Heart left ventricle (tissue), 16 donors: Measurements from ENCODE around the gene EEF1A2. TPM values are rescaled to one million over a fixed set of nuclear protein-coding genes. Genes with fewer than 3 reads are reported as not detected.

Experiments used
- ATAC-seq, 4 donors: fragments of 200-7000 bp; cut with Tn5 transposase; one replicate each; pipeline ENCODE4 v1.9.1; 2020 to 2022; ENCODE audit warnings: moderate library complexity in 4 of 4, mild to moderate bottlenecking in 3 of 4, moderate number of reproducible peaks in 1 of 4
- DNase-seq, 5 donors: peaks; one replicate each; pipeline ENCODE4 v3.0.0-alpha.2; 2020
- H3K27ac ChIP-seq, 12 donors: fragments of 200-600 bp; sonication (generic) in 4 of 12; one replicate each; pipeline versions ENCODE4 v1.5.0 to v1.8.0; 2016 to 2022; ENCODE audit warnings: mild to moderate bottlenecking in 2 of 12
- H3K27me3 ChIP-seq, 9 donors: fragments of 200-600 bp; sonication (generic) in 2 of 9; one replicate each; pipeline versions ENCODE4 v1.5.1 to v1.8.0; 2016 to 2022; ENCODE audit warnings: mild to moderate bottlenecking in 3 of 9
- H3K36me3 ChIP-seq, 9 donors: fragments of 200-600 bp; sonication (generic) in 2 of 9; one replicate each; pipeline versions ENCODE4 v1.5.0 to v1.8.0; 2018 to 2022; ENCODE audit warnings: mild to moderate bottlenecking in 2 of 9
- H3K4me1 ChIP-seq, 12 donors: fragments of 200-600 bp; sonication (generic) in 4 of 12; one replicate each; pipeline versions ENCODE4 v1.5.0 to v1.8.0; 2016 to 2022; ENCODE audit warnings: mild to moderate bottlenecking in 3 of 12
- H3K4me3 ChIP-seq, 12 donors: fragments of 200-600 bp; sonication (generic) in 4 of 12; one replicate each; pipeline versions ENCODE4 v1.5.0 to v1.8.0; 2017 to 2022; ENCODE audit warnings: mild to moderate bottlenecking in 9 of 12, moderate library complexity in 4 of 12
- H3K9me3 ChIP-seq, 12 donors: fragments of 200-600 bp; sonication (generic) in 4 of 12; one replicate each; pipeline versions ENCODE4 v1.5.0 to v1.8.0; 2016 to 2022; ENCODE audit warnings: mild to moderate bottlenecking in 1 of 12
- POLR2A ChIP-seq, 2 donors: fragments of 450-650 bp; IDR thresholded peaks; one replicate each; pipeline ENCODE4 v1.6.1; 2017; ENCODE audit warnings: antibody characterized with exemption in 2 of 2, mild to moderate bottlenecking in 2 of 2, moderate library complexity in 2 of 2
- WGBS, 4 donors: extraction: QIAGEN DNeasy Blood & Tissue Kit in 2 of 4; methylation state at CpG; one replicate each; pipeline versions ENCODE4 v1.1.5 to v1.1.7; 2013 to 2018; 5-methylcytosine and 5-hydroxymethylcytosine counted together
- intact Hi-C, 10 donors: fragments of 100-400 bp; cut with DNase I; formaldehyde crosslinking; loops; one replicate each; pipeline versions ENCODE4 v1.11.1 to v1.14.2; 2022
- polyA plus RNA-seq, 2 donors: library from polyadenylated mRNA; stranded (reverse); fragments of 200-250 nt; gene quantifications; one replicate each; pipeline ENCODE4 v1.2.3, GENCODE V29; 2013
- total RNA-seq, 9 donors: library from RNA; depleted of rRNA in 2 of 9; stranded (reverse); fragments of >200 nt in 2 of 9; fragmentation: NEBNext Ultra II Directional in 3 of 9; extraction: Animal tissue kit (Norgen Biotek cat#: 25700) in 3 of 9; gene quantifications; one replicate each; pipeline versions ENCODE4 v1.1.0 to v1.2.4, GENCODE V29; 2016 to 2023
- TF ChIP-seq, protein P1 (sequence below), 12 donors: fragments of 200-600 bp; sonication (generic) in 4 of 12; IDR thresholded peaks; one replicate each; pipeline versions ENCODE4 v1.5.0 to v1.8.0; 2018 to 2022; ENCODE audit warnings: antibody characterized with exemption in 12 of 12, mild to moderate bottlenecking in 5 of 12
- donor health status: ischemic (EF 13 %, LVEDD 7.1; RV severe dilation, severe dysfunction).
- donor health status: healthy with polysubstance abuse.
- donor health status: DM: no; HTN: yes; CAD: no.
- donor health status: DM: no; HTN: no; CAD: no.
- donor health status: ischemic (EF 25% LVEDD 6.9; RV normal size, moderate dysfunction).
- donor health status: ischemic (EF 25% LVEDD 5.7; RV mildly dilated, moderate dysfunction).
- donor health status: healthy.
- donor health status: DM: yes; HTN: yes; CAD: no.
- donor health status: ischemic (EF 35%, LVEDD 5.7; RV mildly dilated, moderate dysfunction).
- donor health status: nonischemic (EF 11% LVEDD 7.7; RV severe dilation, severe dysfunction).
- donor health status: DM: yes; HTN: yes; CAD: no.
- donor health status: PGD.
- donor health status: ischemic (EF 29% LVEDD 5.4; RV normal size, mild dysfunction).
- donor health status: nonischemic (EF 23%, LVEDD 6.1; RV moderate dilation, normal function).

The EEF1A2 gene
- total and polyA plus RNA-seq, 11 donors, result 791 to 1,794 (median 1,345) TPM

- ATAC-seq, result no peak
- H3K27ac ChIP-seq, result peak overlapping the region in 2 of 12 donors; percentile 56 to 69
- intact Hi-C loops, result loop anchor here in 2 of 10 donors (5.0 to 10.0 kb wide), 2 partner anchors 78 to 80 kb away; partner anchors contain the start of gene PPDPF (in 2 of the 2)
- H3K36me3 ChIP-seq, result no peaks in the 10 kb centered on the region
- no peak for TF ChIP-seq POLR2A (IDR thresholded peaks at IDR 0.05)
- TF ChIP-seq, protein P1, sequence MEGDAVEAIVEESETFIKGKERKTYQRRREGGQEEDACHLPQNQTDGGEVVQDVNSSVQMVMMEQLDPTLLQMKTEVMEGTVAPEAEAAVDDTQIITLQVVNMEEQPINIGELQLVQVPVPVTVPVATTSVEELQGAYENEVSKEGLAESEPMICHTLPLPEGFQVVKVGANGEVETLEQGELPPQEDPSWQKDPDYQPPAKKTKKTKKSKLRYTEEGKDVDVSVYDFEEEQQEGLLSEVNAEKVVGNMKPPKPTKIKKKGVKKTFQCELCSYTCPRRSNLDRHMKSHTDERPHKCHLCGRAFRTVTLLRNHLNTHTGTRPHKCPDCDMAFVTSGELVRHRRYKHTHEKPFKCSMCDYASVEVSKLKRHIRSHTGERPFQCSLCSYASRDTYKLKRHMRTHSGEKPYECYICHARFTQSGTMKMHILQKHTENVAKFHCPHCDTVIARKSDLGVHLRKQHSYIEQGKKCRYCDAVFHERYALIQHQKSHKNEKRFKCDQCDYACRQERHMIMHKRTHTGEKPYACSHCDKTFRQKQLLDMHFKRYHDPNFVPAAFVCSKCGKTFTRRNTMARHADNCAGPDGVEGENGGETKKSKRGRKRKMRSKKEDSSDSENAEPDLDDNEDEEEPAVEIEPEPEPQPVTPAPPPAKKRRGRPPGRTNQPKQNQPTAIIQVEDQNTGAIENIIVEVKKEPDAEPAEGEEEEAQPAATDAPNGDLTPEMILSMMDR (IDR thresholded peaks at IDR 0.05), result no peak
- peak overlapping the region in 2 of 12 donors; percentile 12 to 46 for H3K4me3 ChIP-seq
- peaks cover 0 to 32% (median 0%) of the 10 kb centered on the region in 9 donors for H3K27me3 ChIP-seq
- 94 to 96% (median 95%) methylated on average over 18 to 24 of the region's 24 CpGs for WGBS, 4 donors
- no peaks in the 10 kb centered on the region for H3K9me3 ChIP-seq
- H3K4me1 ChIP-seq, result peaks cover 0 to 8% (median 0%) of the 10 kb centered on the region in 12 donors
- no peak for DNase-seq
Measured at GRCh38 chr20:63444548-63444947, 54.3 kb downstream of the EEF1A2 start.

DNA sequence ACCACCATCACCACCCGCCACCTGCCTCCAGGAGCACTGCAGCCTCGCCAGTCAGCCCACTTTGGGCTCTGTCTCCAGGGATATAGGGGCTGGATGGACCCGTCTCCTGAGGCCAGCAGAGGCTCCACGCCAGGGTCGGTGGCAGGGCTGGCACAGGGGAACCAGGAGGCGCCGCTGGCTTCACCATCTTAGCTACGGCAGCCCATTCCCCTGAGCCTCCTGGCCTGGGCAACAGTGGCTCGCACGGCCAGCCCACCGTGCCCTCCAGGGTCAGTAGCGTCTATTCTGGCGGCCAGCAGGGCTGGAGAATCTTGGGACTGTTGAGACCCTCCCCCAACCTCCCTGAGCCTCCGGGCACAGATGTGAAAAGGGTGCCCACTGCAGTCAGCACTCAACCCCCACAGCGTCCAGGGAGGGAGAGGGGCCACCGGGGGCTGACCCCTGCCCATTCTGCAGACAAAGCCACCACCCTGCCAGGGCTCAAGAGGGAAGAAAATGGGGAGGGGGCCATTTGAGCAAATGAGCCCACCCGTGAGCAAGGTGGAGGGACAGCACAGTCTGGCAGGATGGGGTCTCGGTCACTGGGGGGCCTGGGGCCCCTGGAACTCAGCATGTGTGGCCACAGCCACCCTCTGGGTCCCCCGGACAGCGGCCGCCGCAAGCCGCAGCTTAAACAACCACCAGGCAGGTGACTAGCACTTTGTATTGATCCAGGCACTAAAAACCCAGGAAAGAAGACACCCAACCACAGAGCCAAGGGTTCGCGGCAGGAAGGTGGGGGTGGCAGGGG, 55.1 kb downstream of the EEF1A2 start:
- TF ChIP-seq, protein P1 (IDR thresholded peaks at IDR 0.05), result no peak
- no peak for TF ChIP-seq POLR2A (IDR thresholded peaks at IDR 0.05)
- intact Hi-C loops, result loop anchor here in 2 of 10 donors (5.0 to 10.0 kb wide), 2 partner anchors 78 to 81 kb away; partner anchors contain the start of gene PPDPF (in 2 of the 2)
- H3K36me3 ChIP-seq, result no peaks in the 10 kb centered on the region
- WGBS, 4 donors, result 89 to 92% (median 90%) methylated on average over 25 of the region's 25 CpGs
- DNase-seq (no peak), ATAC-seq (no peak)
- peaks cover 0 to 27% (median 0%) of the 10 kb centered on the region in 9 donors for H3K27me3 ChIP-seq
- H3K27ac ChIP-seq, result no peak overlapping the region
- peaks cover 0 to 8% (median 0%) of the 10 kb centered on the region in 12 donors for H3K4me1 ChIP-seq
- H3K9me3 ChIP-seq, result no peaks in the 10 kb centered on the region
- H3K4me3 ChIP-seq, result peak overlapping the region in 1 of 12 donors; percentile 46

DNA sequence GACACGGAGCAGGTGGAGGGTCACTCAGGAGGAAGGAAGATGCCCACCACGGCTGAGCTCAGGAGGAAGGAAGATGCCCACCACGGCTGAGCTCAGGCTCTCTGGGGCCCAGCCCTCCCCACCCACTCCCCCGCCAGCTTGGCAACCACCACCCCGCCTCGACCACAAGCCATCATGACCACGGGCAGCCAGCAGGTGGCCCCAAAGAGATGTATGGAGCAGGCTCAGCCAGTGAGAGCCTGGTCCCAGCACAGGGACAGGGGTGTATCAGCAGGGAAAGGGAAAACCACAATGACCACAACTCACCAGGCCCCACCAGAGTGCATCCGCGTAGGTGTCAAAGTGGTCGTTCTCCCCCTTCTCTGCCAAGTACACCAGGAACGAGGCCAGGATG, 56.8 kb downstream of the EEF1A2 start:
- DNase-seq, result peak in 4 of 5 donors; percentile 53 to 76 (median 72)
- Histone ChIP-seq H3K4me1 (peaks cover 0 to 8% (median 0%) of the 10 kb centered on the region in 12 donors), H3K4me3 (no peak overlapping the region), H3K27me3 (peaks cover 0 to 18% (median 0%) of the 10 kb centered on the region in 9 donors), H3K9me3 (no peaks in the 10 kb centered on the region), H3K27ac (no peak overlapping the region), H3K36me3 (no peaks in the 10 kb centered on the region)
- intact Hi-C loops, result loop anchor here in 2 of 10 donors (5.0 to 10.0 kb wide), 2 partner anchors 80 to 83 kb away; partner anchors contain the start of gene PPDPF (in 2 of the 2)
- TF ChIP-seq, protein P1 (IDR thresholded peaks at IDR 0.05), result peak; percentile 27 to 61 (median 44)
- no peak for TF ChIP-seq POLR2A (IDR thresholded peaks at IDR 0.05)
- 30 to 36% (median 31%) methylated on average over 9 to 11 of the region's 11 CpGs for WGBS, 4 donors
- ATAC-seq, result peak; percentile 54 to 80 (median 70)
